Fibroblast of lung (primary cell): Measurements from ENCODE around the gene GNG12. TPM values are rescaled to one million over a fixed set of nuclear protein-coding genes. Genes with fewer than 3 reads are reported as not detected.

ENCODE experiments used
- DNase-seq, 2 donors: peaks; one replicate each; pipeline versions ENCODE4 v3.0.0 to v3.0.0-alpha.2; 2010; ENCODE audit warnings: low read depth in 2 of 2
- H2AFZ ChIP-seq: 2 replicates; pipeline ENCODE4 v1.5.1; 2012; ENCODE audit warnings: low read length, control low read depth, inconsistent platforms
- H3K27ac ChIP-seq: 2 replicates; pipeline ENCODE4 v1.5.1; 2011; ENCODE audit warnings: low read length, control low read depth; ENCODE audit not compliant: insufficient read depth
- H3K27me3 ChIP-seq: 2 replicates; pipeline ENCODE4 v1.5.1; 2011; ENCODE audit warnings: mild to moderate bottlenecking, low read length; ENCODE audit not compliant: control insufficient read depth, insufficient read depth
- H3K36me3 ChIP-seq: 2 replicates; pipeline ENCODE4 v1.5.1; 2011; ENCODE audit warnings: low read length; ENCODE audit not compliant: control insufficient read depth, insufficient read depth
- H3K4me1 ChIP-seq: 2 replicates; pipeline ENCODE4 v1.5.1; 2011; ENCODE audit warnings: low read length; ENCODE audit not compliant: control insufficient read depth, insufficient read depth; ENCODE audit errors: extremely low read depth
- H3K4me2 ChIP-seq: 2 replicates; pipeline ENCODE4 v1.5.1; 2011; ENCODE audit warnings: low read length, control low read depth; ENCODE audit not compliant: insufficient read depth; ENCODE audit errors: extremely low read depth
- H3K4me3 ChIP-seq, 4 experiments: fragments of 200-600 bp in 1 of 4; sonication (generic) in 1 of 4; replicated peaks in 1 of 4; 2 replicates each; pipeline ENCODE4 v1.5.1; 2011 to 2016; ENCODE audit warnings: low read length in 4 of 4, low read depth in 3 of 4, mild to moderate bottlenecking in 3 of 4, control low read depth in 2 of 4, inconsistent platforms in 1 of 4, mixed read lengths in 1 of 4; ENCODE audit not compliant: insufficient read depth in 1 of 4; ENCODE audit errors: control extremely low read depth in 1 of 4
- H3K79me2 ChIP-seq: 2 replicates; pipeline ENCODE4 v1.5.1; 2012; ENCODE audit warnings: mild to moderate bottlenecking, low read length, inconsistent platforms; ENCODE audit not compliant: control insufficient read depth, insufficient read depth
- H3K9ac ChIP-seq: 2 replicates; pipeline ENCODE4 v1.5.1; 2011; ENCODE audit warnings: mild to moderate bottlenecking, low read length, control low read depth; ENCODE audit not compliant: insufficient read depth
- H3K9me3 ChIP-seq: 2 replicates; pipeline ENCODE4 v1.5.1; 2012; ENCODE audit warnings: low read depth, low read length; ENCODE audit not compliant: control insufficient read depth, insufficient read depth
- H4K20me1 ChIP-seq: 2 replicates; pipeline ENCODE4 v1.5.1; 2011; ENCODE audit warnings: low read length; ENCODE audit not compliant: control insufficient read depth, insufficient read depth; ENCODE audit errors: extremely low read depth
- EZH2 ChIP-seq: IDR thresholded peaks from 2 replicates; pipeline ENCODE4 v1.5.1; 2012; ENCODE audit warnings: low read length, control low read depth, mild to moderate bottlenecking; ENCODE audit errors: missing control alignments
- polyA plus RNA-seq, 2 donors: library from polyadenylated mRNA; depleted of rRNA in 1 of 2; stranded (reverse) in 1 of 2; unstranded in 1 of 2; fragments of >200 nt; gene quantifications; 2 replicates each; pipeline ENCODE4 v1.2.1, GENCODE V29; 2011 to 2012; ENCODE audit warnings: missing spikeins in 1 of 2
- total RNA-seq: library from RNA; depleted of rRNA; stranded (reverse); fragments of >200 nt; gene quantifications from 2 replicates; pipeline ENCODE4 v1.2.1, GENCODE V29; 2014
- TF ChIP-seq, protein P1 (sequence below), 2 donors: IDR thresholded peaks in 1 of 2; conservative IDR thresholded peaks in 1 of 2; 1 replicate in 1 of 2; 2 replicates in 1 of 2; pipeline ENCODE4 v1.5.1; 2011 to 2012; ENCODE audit warnings: low read length in 2 of 2, control low read depth in 1 of 2, inconsistent platforms in 1 of 2, low read depth in 1 of 2, mild to moderate bottlenecking in 1 of 2

GNG12 gene
- total and polyA plus RNA-seq, 2 donors (not counting 1 experiment from before 2014, with no cell fraction given): 127 to 241 TPM

DNA sequence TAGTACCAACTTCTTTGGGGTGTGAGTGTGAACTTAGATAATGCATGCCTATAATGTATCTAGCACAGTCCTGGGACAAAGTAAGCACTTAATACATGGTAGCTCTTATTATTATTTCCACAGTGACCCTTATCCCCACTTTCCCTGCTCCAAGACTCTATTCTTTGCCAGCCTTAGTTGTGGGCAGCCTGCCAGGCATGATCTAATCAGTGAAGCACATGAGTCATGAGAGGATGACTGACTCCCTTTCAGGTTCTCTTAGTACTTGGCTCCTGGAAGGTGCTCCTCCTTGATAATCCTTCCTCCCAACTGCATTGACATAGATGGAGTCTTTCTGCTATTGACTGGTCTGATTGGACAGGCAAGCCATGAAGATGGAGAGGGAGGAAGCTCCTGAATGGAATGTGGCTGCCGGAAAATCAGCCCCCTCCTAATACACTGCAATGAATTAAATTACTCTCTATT is 17.4 kb upstream of the GNG12 start:
- peaks cover 11% of the 10 kb centered on the region for H3K4me1 ChIP-seq
- H3K27me3 ChIP-seq: no peaks in the 10 kb centered on the region
- H3K27ac ChIP-seq: no peak overlapping the region
- H3K79me2 ChIP-seq: no peaks in the 10 kb centered on the region
- no peak overlapping the region for H3K4me3 ChIP-seq
- TF ChIP-seq, protein P1, sequence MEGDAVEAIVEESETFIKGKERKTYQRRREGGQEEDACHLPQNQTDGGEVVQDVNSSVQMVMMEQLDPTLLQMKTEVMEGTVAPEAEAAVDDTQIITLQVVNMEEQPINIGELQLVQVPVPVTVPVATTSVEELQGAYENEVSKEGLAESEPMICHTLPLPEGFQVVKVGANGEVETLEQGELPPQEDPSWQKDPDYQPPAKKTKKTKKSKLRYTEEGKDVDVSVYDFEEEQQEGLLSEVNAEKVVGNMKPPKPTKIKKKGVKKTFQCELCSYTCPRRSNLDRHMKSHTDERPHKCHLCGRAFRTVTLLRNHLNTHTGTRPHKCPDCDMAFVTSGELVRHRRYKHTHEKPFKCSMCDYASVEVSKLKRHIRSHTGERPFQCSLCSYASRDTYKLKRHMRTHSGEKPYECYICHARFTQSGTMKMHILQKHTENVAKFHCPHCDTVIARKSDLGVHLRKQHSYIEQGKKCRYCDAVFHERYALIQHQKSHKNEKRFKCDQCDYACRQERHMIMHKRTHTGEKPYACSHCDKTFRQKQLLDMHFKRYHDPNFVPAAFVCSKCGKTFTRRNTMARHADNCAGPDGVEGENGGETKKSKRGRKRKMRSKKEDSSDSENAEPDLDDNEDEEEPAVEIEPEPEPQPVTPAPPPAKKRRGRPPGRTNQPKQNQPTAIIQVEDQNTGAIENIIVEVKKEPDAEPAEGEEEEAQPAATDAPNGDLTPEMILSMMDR (conservative IDR thresholded peaks at IDR 0.05 in 1 of 2, IDR thresholded peaks at IDR 0.05 in 1 of 2; ENCODE audit: low read depth in 1 of 2, low read length in 2 of 2): no peak
- TF ChIP-seq EZH2: no peak
- H3K36me3 ChIP-seq: no peaks in the 10 kb centered on the region
- peak; percentile 92 for DNase-seq
- no peak overlapping the region for H3K4me2 ChIP-seq
- H3K9ac ChIP-seq: no peak overlapping the region
- H2AFZ ChIP-seq: no peak overlapping the region
- H4K20me1 ChIP-seq: no peaks in the 10 kb centered on the region
- H3K9me3 ChIP-seq: no peaks in the 10 kb centered on the region

DNA sequence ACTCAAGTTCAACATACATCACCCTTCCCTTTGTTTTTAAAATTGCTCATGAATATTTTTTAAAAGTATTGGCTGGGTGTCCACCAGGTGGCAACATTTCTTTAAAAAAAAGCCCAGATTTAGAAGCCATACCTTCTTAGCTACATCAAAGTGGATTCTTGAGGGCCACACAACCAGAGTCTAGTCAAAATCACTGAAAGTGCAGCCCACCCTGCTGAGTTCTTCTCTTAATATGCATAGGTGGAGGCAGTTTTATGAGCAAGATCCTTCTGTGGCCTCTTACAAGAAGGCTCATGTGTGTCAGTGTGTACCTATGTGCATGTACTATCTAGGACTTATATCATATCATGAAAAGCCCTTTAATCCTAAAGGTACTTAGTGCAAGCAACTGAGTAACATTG is 16.9 kb upstream of the GNG12 start:
- no peaks in the 10 kb centered on the region for H3K9me3 ChIP-seq
- no peak for TF ChIP-seq EZH2
- TF ChIP-seq, protein P1 (conservative IDR thresholded peaks at IDR 0.05 in 1 of 2, IDR thresholded peaks at IDR 0.05 in 1 of 2; ENCODE audit: low read depth in 1 of 2, low read length in 2 of 2): peak; percentile 39 to 48
- H2AFZ ChIP-seq: no peak overlapping the region
- H3K4me2 ChIP-seq: no peak overlapping the region
- H4K20me1 ChIP-seq: no peaks in the 10 kb centered on the region
- H3K4me3 ChIP-seq: no peak overlapping the region
- H3K4me1 ChIP-seq: peaks cover 9% of the 10 kb centered on the region
- no peaks in the 10 kb centered on the region for H3K27me3 ChIP-seq
- no peaks in the 10 kb centered on the region for H3K79me2 ChIP-seq
- no peaks in the 10 kb centered on the region for H3K36me3 ChIP-seq
- H3K27ac ChIP-seq: no peak overlapping the region
- H3K9ac ChIP-seq: no peak overlapping the region
- peak; percentile 63 to 66 for DNase-seq

DNA sequence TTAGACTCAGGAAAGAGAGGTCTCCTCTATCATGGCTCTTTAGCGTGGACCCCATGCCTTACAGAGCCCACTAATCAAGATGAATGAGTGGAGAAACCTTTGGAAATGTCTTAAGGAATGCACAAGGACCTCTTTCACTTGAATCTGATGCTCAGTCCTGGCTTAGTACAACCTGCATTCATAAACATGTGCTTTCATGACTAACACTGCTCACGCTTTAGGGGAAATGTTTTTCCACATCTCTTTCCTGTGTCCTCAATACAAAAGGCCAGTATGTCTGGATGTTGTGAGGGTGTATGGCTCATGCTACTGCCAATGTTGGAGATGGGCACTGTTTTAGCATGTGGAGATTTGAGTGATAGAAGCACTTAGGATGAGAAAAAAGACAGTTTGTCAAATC is 14.2 kb upstream of the GNG12 start:
- peaks cover 9% of the 10 kb centered on the region for H3K4me1 ChIP-seq
- no peak overlapping the region for H3K4me2 ChIP-seq
- H3K79me2 ChIP-seq: no peaks in the 10 kb centered on the region
- H3K27ac ChIP-seq: no peak overlapping the region
- TF ChIP-seq, protein P1 (conservative IDR thresholded peaks at IDR 0.05 in 1 of 2, IDR thresholded peaks at IDR 0.05 in 1 of 2; ENCODE audit: low read depth in 1 of 2, low read length in 2 of 2): no peak
- no peak for TF ChIP-seq EZH2
- H2AFZ ChIP-seq: no peak overlapping the region
- no peak overlapping the region for H3K4me3 ChIP-seq
- H4K20me1 ChIP-seq: no peaks in the 10 kb centered on the region
- H3K27me3 ChIP-seq: no peaks in the 10 kb centered on the region
- H3K9ac ChIP-seq: no peak overlapping the region
- H3K9me3 ChIP-seq: no peaks in the 10 kb centered on the region
- no peaks in the 10 kb centered on the region for H3K36me3 ChIP-seq
- DNase-seq: peak in 1 of 2 donors; percentile 77
